Trophoblast cell (in vitro differentiated cells and primary cell): ENCODE measurements around the gene ENTREP1.

Experiments
- DNase-seq, 2 donors: peaks; one replicate each; pipeline ENCODE4 v3.0.0-alpha.2; 2016
- H2AFZ ChIP-seq: 2 replicates; pipeline ENCODE4 v1.6.1; 2013; ENCODE audit warnings: low read length, moderate library complexity, mild to moderate bottlenecking; ENCODE audit not compliant: insufficient read depth, poor library complexity
- H2AK5ac ChIP-seq: 2 replicates; pipeline ENCODE4 v1.6.1; 2013; ENCODE audit warnings: mild to moderate bottlenecking, low read length
- H2BK120ac ChIP-seq: 2 replicates; pipeline ENCODE4 v1.6.1; 2013; ENCODE audit warnings: low read length, mild to moderate bottlenecking, moderate library complexity; ENCODE audit not compliant: insufficient read depth, poor library complexity
- H2BK12ac ChIP-seq: 2 replicates; pipeline ENCODE4 v1.6.1; 2013; ENCODE audit warnings: mild to moderate bottlenecking, low read length, moderate library complexity
- H2BK5ac ChIP-seq: 2 replicates; pipeline ENCODE4 v1.6.1; 2013; ENCODE audit warnings: low read length, low read depth, moderate library complexity, mild to moderate bottlenecking; ENCODE audit not compliant: poor library complexity
- H3K14ac ChIP-seq: 2 replicates; pipeline ENCODE4 v1.6.1; 2013; ENCODE audit warnings: mild to moderate bottlenecking, low read length
- H3K18ac ChIP-seq: 2 replicates; pipeline ENCODE4 v1.6.1; 2013; ENCODE audit warnings: mild to moderate bottlenecking, low read length
- H3K23ac ChIP-seq: 2 replicates; pipeline ENCODE4 v1.6.1; 2013; ENCODE audit warnings: low read length
- H3K27ac ChIP-seq: 2 replicates; pipeline ENCODE4 v1.5.1; 2013; ENCODE audit warnings: low read depth, mild to moderate bottlenecking, inconsistent platforms, low read length, moderate library complexity
- H3K27me3 ChIP-seq: 2 replicates; pipeline ENCODE4 v1.6.1; 2013; ENCODE audit warnings: inconsistent platforms, mild to moderate bottlenecking, low read length, moderate library complexity; ENCODE audit not compliant: insufficient read depth
- H3K36me3 ChIP-seq, 2 experiments: 1 replicate in 1 of 2; 2 replicates in 1 of 2; pipeline ENCODE4 v1.6.1; 2013; ENCODE audit warnings: low read length in 2 of 2, mild to moderate bottlenecking in 2 of 2, moderate library complexity in 1 of 2; ENCODE audit not compliant: insufficient read depth in 2 of 2, control insufficient read depth in 1 of 2
- H3K4ac ChIP-seq: 2 replicates; pipeline ENCODE4 v1.6.1; 2013; ENCODE audit warnings: low read depth, mild to moderate bottlenecking, low read length, moderate library complexity
- H3K4me1 ChIP-seq, 2 experiments: 1 replicate in 1 of 2; 2 replicates in 1 of 2; pipeline ENCODE4 v1.6.1; 2013; ENCODE audit warnings: low read length in 2 of 2, mild to moderate bottlenecking in 2 of 2, moderate library complexity in 1 of 2; ENCODE audit not compliant: insufficient read depth in 2 of 2, control insufficient read depth in 1 of 2
- H3K4me2 ChIP-seq: 2 replicates; pipeline ENCODE4 v1.6.1; 2013; ENCODE audit warnings: inconsistent platforms, mild to moderate bottlenecking, low read length, moderate library complexity
- H3K4me3 ChIP-seq: 2 replicates; pipeline ENCODE4 v1.5.1; 2013; ENCODE audit warnings: mild to moderate bottlenecking, low read depth, low read length, inconsistent platforms
- H3K79me1 ChIP-seq: one replicate; pipeline ENCODE4 v1.6.1; 2013; ENCODE audit warnings: low read length
- H3K79me2 ChIP-seq: 2 replicates; pipeline ENCODE4 v1.6.1; 2013; ENCODE audit warnings: low read length, mild to moderate bottlenecking; ENCODE audit not compliant: control insufficient read depth, insufficient read depth, poor library complexity
- H3K9ac ChIP-seq: 2 replicates; pipeline ENCODE4 v1.6.1; 2013; ENCODE audit warnings: mild to moderate bottlenecking, low read length
- H3K9me3 ChIP-seq: 2 replicates; pipeline ENCODE4 v1.6.1; 2013; ENCODE audit warnings: low read depth, mild to moderate bottlenecking, control low read depth, inconsistent platforms, low read length; ENCODE audit not compliant: insufficient read depth
- H4K12ac ChIP-seq: 2 replicates; pipeline ENCODE4 v1.6.1; 2013; ENCODE audit warnings: low read depth, mild to moderate bottlenecking, low read length, moderate library complexity
- H4K8ac ChIP-seq: 2 replicates; pipeline ENCODE4 v1.6.1; 2013; ENCODE audit warnings: low read depth, mild to moderate bottlenecking, low read length, moderate library complexity
- H4K91ac ChIP-seq: one replicate; pipeline ENCODE4 v1.6.1; 2013; ENCODE audit warnings: low read depth, mild to moderate bottlenecking, low read length, moderate library complexity
- WGBS: extraction: QIAGEN DNeasy Blood & Tissue Kit; methylation state at CpG from one replicate; pipeline ENCODE4 v1.1.7; 2013; ENCODE audit warnings: missing lambda C conversion rate; ENCODE audit not compliant: insufficient read length, insufficient coverage; ENCODE audit errors: extremely low coverage; 5-methylcytosine and 5-hydroxymethylcytosine counted together

The ENTREP1 gene

DNA sequence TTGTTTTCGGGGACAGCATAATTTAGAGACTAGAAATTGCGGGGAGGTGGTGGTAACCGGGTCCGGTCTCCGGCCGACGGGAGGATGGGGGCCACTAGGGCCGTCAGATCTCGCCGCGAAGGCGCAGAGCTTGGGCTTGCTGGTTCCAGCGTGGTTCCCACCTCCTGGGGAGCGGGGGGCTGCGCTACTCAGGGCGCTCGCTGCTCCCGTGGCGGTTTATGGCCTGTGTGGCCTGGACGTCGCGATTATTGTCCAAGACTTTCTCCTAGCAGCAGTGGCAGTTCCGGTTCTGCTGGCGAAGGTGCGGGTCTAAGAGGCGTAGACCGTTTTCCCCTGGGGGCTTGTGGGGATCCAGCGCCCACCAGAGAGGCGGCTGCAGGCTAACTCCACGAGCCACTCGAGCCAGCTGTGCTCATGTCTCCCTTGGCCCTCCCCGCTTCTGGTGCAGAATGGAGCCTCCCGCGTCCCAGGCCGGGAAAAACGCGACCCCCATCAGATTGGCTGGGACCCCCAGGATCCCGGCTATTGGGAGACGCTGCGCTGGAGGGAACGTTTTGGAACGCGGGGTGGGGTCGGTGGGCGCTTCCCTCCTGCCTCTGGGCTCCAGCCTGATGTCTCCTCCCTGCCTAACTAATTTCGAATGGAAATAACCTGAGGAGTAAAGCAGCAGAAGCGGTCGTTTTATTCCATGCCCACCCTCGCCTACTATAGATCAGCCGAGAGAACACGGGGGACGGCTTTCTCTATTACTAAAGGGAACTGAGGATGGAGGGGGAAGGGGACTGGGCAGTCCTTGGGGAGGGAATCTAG is 87.1 kb downstream of the ENTREP1 start:
- H3K27me3 ChIP-seq, result no peaks in the 10 kb centered on the region
- no peak overlapping the region for H2BK120ac ChIP-seq
- no peak overlapping the region for H3K23ac ChIP-seq
- no peak overlapping the region for H3K27ac ChIP-seq
- H2BK12ac ChIP-seq, result no peak overlapping the region
- DNase-seq, result no peak
- no peak overlapping the region for H4K8ac ChIP-seq
- H4K12ac ChIP-seq, result no peak overlapping the region
- no peaks in the 10 kb centered on the region for H3K79me1 ChIP-seq
- H4K91ac ChIP-seq, result no peak overlapping the region
- no peak overlapping the region for H2AFZ ChIP-seq
- H3K4me3 ChIP-seq, result no peak overlapping the region
- H3K36me3 ChIP-seq, result no peaks in the 10 kb centered on the region
- H3K4me2 ChIP-seq, result no peak overlapping the region
- H3K9ac ChIP-seq, result no peak overlapping the region
- WGBS, result no CpG with 5 or more reads among the region's 52 CpGs
- H2BK5ac ChIP-seq, result no peak overlapping the region
- H3K4me1 ChIP-seq, result no peaks in the 10 kb centered on the region
- H3K79me2 ChIP-seq, result no peaks in the 10 kb centered on the region
- no peak overlapping the region for H2AK5ac ChIP-seq
- no peak overlapping the region for H3K18ac ChIP-seq
- no peaks in the 10 kb centered on the region for H3K9me3 ChIP-seq
- H3K4ac ChIP-seq, result no peak overlapping the region
- no peak overlapping the region for H3K14ac ChIP-seq

DNA sequence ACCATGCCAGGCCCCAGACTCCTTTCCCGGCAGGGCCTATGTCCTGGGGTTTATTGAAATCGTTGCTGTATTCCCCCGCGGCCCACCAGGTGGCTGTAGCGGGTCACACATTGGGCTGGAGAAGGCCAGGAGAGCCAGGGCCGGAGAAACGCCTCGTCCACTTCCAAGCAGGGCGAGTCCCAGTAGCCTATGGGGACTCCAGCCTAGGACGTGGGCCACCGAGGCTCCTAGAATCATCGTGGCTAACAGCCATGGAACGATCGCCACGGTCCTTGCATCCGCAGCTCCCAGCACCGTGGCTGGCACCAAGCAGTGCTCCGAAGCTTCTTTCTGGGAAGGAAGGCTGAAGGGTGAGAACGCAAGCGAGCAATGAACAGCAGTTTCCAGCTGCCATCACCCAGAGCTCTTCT is 87.7 kb downstream of the ENTREP1 start:
- Histone ChIP-seq H2BK5ac (no peak overlapping the region), H3K4me2 (no peak overlapping the region), H2BK12ac (no peak overlapping the region), H3K4me1 (no peaks in the 10 kb centered on the region), H3K79me2 (no peaks in the 10 kb centered on the region), H3K27me3 (no peaks in the 10 kb centered on the region), H3K4me3 (no peak overlapping the region), H4K91ac (no peak overlapping the region), H3K23ac (no peak overlapping the region), H3K9me3 (no peaks in the 10 kb centered on the region), H3K14ac (no peak overlapping the region), H2BK120ac (no peak overlapping the region), H4K8ac (no peak overlapping the region), H2AK5ac (no peak overlapping the region), H2AFZ (no peak overlapping the region), H3K18ac (no peak overlapping the region), H3K79me1 (no peaks in the 10 kb centered on the region), H3K9ac (no peak overlapping the region), H3K27ac (no peak overlapping the region), H4K12ac (no peak overlapping the region), H3K36me3 (no peaks in the 10 kb centered on the region), H3K4ac (no peak overlapping the region)
- peak; percentile 51 to 74 for DNase-seq
- no CpG with 5 or more reads among the region's 20 CpGs for WGBS

DNA sequence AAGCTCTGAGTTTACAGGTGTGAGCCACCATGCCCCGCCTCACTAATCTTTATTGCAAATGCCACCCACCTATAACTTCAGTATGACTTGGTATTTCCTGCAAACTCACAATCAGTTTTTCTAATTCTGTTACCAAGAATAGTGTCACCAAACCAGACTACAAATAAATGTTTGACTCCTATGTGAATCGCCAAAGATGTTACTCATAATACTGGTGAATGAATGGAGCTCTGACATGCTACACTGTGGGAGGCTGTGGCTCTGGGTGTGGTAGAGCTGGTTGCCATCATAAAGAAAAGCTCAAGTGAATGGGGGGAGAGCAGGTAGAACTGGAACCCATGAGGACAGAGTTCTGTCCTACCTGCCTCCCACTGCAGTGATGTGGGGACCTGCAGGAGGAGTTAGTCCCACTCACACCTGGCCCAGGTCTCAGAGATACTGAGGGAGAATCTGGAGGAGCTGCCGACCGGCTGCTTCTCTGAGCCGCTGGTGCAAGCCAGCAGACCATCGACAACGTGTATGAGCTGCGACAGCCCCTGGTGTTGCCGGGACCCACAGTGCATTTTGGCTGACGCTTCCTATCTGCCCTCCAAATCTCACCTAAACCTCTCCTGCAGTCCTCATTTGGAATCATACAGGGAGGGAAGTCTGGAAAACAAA is 95.7 kb downstream of the ENTREP1 start:
- no peak overlapping the region for H3K9ac ChIP-seq
- no CpG with 5 or more reads among the region's 10 CpGs for WGBS
- H3K18ac ChIP-seq, result no peak overlapping the region
- no peaks in the 10 kb centered on the region for H3K27me3 ChIP-seq
- no peak overlapping the region for H2AK5ac ChIP-seq
- H3K79me2 ChIP-seq, result no peaks in the 10 kb centered on the region
- no peak for DNase-seq
- H2BK5ac ChIP-seq, result no peak overlapping the region
- no peak overlapping the region for H2BK120ac ChIP-seq
- H4K12ac ChIP-seq, result no peak overlapping the region
- no peak overlapping the region for H4K8ac ChIP-seq
- no peak overlapping the region for H3K4me2 ChIP-seq
- no peak overlapping the region for H2AFZ ChIP-seq
- H3K27ac ChIP-seq, result no peak overlapping the region
- H3K23ac ChIP-seq, result no peak overlapping the region
- H3K79me1 ChIP-seq, result no peaks in the 10 kb centered on the region
- no peaks in the 10 kb centered on the region for H3K9me3 ChIP-seq
- no peak overlapping the region for H2BK12ac ChIP-seq
- no peak overlapping the region for H3K4me3 ChIP-seq
- H3K4me1 ChIP-seq, result no peaks in the 10 kb centered on the region
- no peak overlapping the region for H3K4ac ChIP-seq
- H3K36me3 ChIP-seq, result no peaks in the 10 kb centered on the region
- H4K91ac ChIP-seq, result no peak overlapping the region
- H3K14ac ChIP-seq, result no peak overlapping the region

DNA sequence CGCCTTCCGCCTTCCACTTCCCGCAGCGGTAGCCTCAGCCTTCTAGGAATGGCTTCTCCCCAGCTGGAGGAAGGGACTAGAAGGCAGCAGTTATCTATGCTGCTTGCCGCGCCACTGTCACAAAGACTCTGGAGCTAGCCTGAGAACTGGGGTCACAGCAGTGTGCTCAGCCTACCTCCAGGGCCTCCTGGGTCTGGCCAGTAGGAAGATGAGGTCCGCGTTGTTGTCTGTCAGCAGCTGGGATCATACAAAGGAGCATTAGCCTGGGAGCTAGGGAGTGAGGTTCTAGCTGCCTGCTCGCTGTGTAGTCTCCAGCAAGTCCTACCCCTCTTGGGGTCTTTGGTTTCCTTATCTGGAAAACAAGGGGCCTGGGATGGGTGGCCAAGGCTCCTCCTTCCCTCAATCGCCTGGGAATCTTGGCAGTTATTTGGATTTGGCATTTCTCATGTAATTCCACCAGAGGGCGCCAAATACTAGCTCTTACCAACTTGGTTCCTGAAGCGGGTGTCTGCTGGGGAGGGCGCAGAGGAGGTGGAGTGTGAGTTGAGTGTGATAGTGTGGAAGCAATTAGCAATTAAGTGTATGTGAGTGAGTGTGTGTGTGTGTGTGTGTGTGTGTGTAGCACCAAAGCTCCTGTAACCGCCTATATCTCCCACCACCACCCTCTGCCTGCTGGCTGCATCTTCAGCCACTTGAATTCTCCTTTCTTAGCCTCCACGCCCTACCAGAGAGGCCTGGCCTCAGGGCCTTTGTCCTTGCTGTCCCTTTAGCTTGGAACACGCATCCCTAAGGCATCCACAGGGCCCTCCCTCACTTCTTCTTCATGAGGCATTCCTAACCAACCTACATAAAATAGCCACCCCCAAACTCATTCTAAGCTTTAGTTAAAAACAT is 97.1 kb downstream of the ENTREP1 start:
- Histone ChIP-seq H4K91ac (no peak overlapping the region), H3K4me3 (no peak overlapping the region), H3K27ac (no peak overlapping the region), H2BK12ac (no peak overlapping the region), H3K4ac (no peak overlapping the region), H3K4me2 (no peak overlapping the region), H3K79me2 (no peaks in the 10 kb centered on the region), H2BK5ac (no peak overlapping the region), H3K14ac (no peak overlapping the region), H3K9me3 (no peaks in the 10 kb centered on the region), H2AFZ (no peak overlapping the region), H2BK120ac (no peak overlapping the region), H3K36me3 (no peaks in the 10 kb centered on the region), H3K79me1 (no peaks in the 10 kb centered on the region), H3K4me1 (no peaks in the 10 kb centered on the region), H3K9ac (no peak overlapping the region), H4K8ac (no peak overlapping the region), H4K12ac (no peak overlapping the region), H3K27me3 (no peaks in the 10 kb centered on the region), H3K23ac (no peak overlapping the region), H2AK5ac (no peak overlapping the region), H3K18ac (no peak overlapping the region)
- no CpG with 5 or more reads among the region's 16 CpGs for WGBS
- peak; percentile 45 to 87 for DNase-seq
